GM12878 (cell line): Measurements from ENCODE around the gene LILRB5.

ENCODE experiments used
- CHD1 ChIP-seq: IDR thresholded peaks from 2 replicates; pipeline ENCODE4 v1.6.1; 2012; ENCODE audit warnings: low read depth, low read length, improper control_type of control experiment
- EZH2 ChIP-seq: IDR thresholded peaks from 2 replicates; pipeline ENCODE4 v1.6.1; 2012; ENCODE audit warnings: low read depth, mild to moderate bottlenecking, control low read depth, inconsistent platforms, low read length, borderline replicate concordance; ENCODE audit not compliant: control insufficient read depth
- MXI1 ChIP-seq: fragments of 150-350 bp; IDR thresholded peaks from 2 replicates; pipeline ENCODE4 v1.6.1; 2011; ENCODE audit warnings: low read depth, mild to moderate bottlenecking, inconsistent platforms, low read length, improper control_type of control experiment
- PAX5 ChIP-seq: IDR thresholded peaks from 2 replicates; pipeline ENCODE4 v1.6.1; 2011; ENCODE audit warnings: low read depth, low read length, borderline replicate concordance
- POLR2A ChIP-seq: IDR thresholded peaks from 2 replicates; pipeline ENCODE4 v1.6.1; 2011; ENCODE audit warnings: low read depth, mild to moderate bottlenecking, low read length
- POLR2AphosphoS5 ChIP-seq: IDR thresholded peaks from 2 replicates; pipeline ENCODE4 v1.6.1; 2011; ENCODE audit warnings: mild to moderate bottlenecking, low read length, inconsistent platforms
- SMC3 ChIP-seq: IDR thresholded peaks from 2 replicates; pipeline ENCODE4 v1.6.1; 2011; ENCODE audit warnings: low read length, improper control_type of control experiment, borderline replicate concordance
- ZNF24 ChIP-seq: fragments of 450-650 bp; IDR thresholded peaks from 2 replicates; pipeline ENCODE4 v1.6.1; 2017; ENCODE audit warnings: antibody characterized with exemption, mild to moderate bottlenecking
- ZNF384 ChIP-seq: IDR thresholded peaks from 2 replicates; pipeline ENCODE4 v1.6.1; 2012; ENCODE audit warnings: low read depth, mild to moderate bottlenecking, low read length, improper control_type of control experiment, borderline replicate concordance
- TF ChIP-seq, protein P1 (sequence below), 3 experiments: IDR thresholded peaks in 2 of 3; conservative IDR thresholded peaks in 1 of 3; 2 replicates each; pipeline ENCODE4 v1.5.1; 2011; ENCODE audit warnings: low read depth in 3 of 3, low read length in 3 of 3, mild to moderate bottlenecking in 3 of 3, control low read depth in 2 of 3, moderate library complexity in 2 of 3, inconsistent platforms in 1 of 3, mixed read lengths in 1 of 3; ENCODE audit not compliant: control insufficient read depth in 2 of 3, insufficient read depth in 1 of 3; ENCODE audit errors: extremely low read depth in 1 of 3

- TF ChIP-seq ZNF24 (no peak), POLR2A (no peak), PAX5 (no peak), ZNF384 (no peak), POLR2AphosphoS5 (no peak), MXI1 (no peak), EZH2 (no peak), CHD1 (no peak), SMC3 (no peak)
- TF ChIP-seq, protein P1, sequence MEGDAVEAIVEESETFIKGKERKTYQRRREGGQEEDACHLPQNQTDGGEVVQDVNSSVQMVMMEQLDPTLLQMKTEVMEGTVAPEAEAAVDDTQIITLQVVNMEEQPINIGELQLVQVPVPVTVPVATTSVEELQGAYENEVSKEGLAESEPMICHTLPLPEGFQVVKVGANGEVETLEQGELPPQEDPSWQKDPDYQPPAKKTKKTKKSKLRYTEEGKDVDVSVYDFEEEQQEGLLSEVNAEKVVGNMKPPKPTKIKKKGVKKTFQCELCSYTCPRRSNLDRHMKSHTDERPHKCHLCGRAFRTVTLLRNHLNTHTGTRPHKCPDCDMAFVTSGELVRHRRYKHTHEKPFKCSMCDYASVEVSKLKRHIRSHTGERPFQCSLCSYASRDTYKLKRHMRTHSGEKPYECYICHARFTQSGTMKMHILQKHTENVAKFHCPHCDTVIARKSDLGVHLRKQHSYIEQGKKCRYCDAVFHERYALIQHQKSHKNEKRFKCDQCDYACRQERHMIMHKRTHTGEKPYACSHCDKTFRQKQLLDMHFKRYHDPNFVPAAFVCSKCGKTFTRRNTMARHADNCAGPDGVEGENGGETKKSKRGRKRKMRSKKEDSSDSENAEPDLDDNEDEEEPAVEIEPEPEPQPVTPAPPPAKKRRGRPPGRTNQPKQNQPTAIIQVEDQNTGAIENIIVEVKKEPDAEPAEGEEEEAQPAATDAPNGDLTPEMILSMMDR (IDR thresholded peaks at IDR 0.05 in 2 of 3, conservative IDR thresholded peaks at IDR 0.05 in 1 of 3; ENCODE audit: control insufficient read depth in 2 of 3, extremely low read depth in 1 of 3, insufficient read depth in 1 of 3, low read depth in 3 of 3, low read length in 3 of 3): no peak
Observed at GRCh38 chr19:54209811-54210494, 47.1 kb downstream of the LILRB5 start.
